Stomach (tissue), 4 donors: ENCODE measurements around the gene RPS6KA2.

Source experiments
- EP300 ChIP-seq: sonication (generic); formaldehyde crosslinking; IDR thresholded peaks from one replicate; pipeline ENCODE4 v1.6.1; 2017; ENCODE audit warnings: antibody characterized with exemption
- POLR2A ChIP-seq, 4 donors: fragments of 450-650 bp; IDR thresholded peaks; one replicate each; pipeline ENCODE4 v1.6.1; 2016; ENCODE audit warnings: antibody characterized with exemption in 4 of 4, control low read depth in 2 of 4, mild to moderate bottlenecking in 1 of 4, moderate library complexity in 1 of 4
- POLR2AphosphoS5 ChIP-seq, 3 donors: sonication (generic); formaldehyde crosslinking; IDR thresholded peaks; one replicate each; pipeline ENCODE4 v1.6.1; 2016; ENCODE audit warnings: antibody characterized with exemption in 3 of 3
- TF ChIP-seq, protein P1 (sequence below), 7 experiments: fragments of 450-650 bp in 4 of 7; fragments of 200-600 bp in 3 of 7; sonication (generic) in 3 of 7; IDR thresholded peaks; one replicate each; pipeline ENCODE4 v1.5.1; 2016 to 2019; ENCODE audit warnings: antibody characterized with exemption in 7 of 7, control low read depth in 2 of 7, mild to moderate bottlenecking in 1 of 7

DNA sequence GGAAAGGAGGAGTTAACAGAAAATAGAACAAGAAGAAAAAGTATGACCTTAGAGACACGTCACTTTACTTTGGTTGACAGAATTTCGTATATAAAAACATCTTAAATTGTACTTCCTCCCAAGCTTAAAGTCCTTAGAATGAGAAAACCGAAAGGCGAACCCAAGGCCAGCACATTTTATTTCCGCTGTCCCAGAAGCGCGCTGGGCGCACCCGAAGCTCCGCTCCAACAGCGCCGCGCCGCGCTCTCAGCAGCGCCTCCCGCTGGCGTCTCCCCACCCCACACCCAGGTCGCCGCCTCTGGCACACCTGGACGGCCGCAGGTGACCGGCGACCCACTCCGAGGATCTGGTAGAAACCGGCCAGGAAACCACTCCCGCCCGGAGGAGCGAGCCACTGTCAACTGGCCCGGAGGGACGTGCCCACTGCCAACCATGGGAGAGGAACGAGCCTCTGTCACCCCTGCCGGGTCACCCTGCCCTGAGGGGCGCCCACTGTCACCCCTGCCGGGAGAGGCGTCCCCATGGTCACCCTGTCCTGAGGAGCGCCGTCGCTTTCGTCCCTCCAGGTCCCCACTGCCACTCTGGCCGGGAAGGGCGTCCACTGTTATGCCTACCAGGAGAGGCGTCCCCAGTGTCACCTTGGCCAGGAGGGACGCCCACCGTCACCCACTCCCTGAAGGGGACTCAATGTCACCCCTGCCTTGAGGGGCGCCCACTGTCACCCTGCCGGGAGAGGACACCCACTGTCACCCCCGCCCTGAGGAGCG is 245.1 kb downstream of the RPS6KA2 start:
- TF ChIP-seq, protein P1, sequence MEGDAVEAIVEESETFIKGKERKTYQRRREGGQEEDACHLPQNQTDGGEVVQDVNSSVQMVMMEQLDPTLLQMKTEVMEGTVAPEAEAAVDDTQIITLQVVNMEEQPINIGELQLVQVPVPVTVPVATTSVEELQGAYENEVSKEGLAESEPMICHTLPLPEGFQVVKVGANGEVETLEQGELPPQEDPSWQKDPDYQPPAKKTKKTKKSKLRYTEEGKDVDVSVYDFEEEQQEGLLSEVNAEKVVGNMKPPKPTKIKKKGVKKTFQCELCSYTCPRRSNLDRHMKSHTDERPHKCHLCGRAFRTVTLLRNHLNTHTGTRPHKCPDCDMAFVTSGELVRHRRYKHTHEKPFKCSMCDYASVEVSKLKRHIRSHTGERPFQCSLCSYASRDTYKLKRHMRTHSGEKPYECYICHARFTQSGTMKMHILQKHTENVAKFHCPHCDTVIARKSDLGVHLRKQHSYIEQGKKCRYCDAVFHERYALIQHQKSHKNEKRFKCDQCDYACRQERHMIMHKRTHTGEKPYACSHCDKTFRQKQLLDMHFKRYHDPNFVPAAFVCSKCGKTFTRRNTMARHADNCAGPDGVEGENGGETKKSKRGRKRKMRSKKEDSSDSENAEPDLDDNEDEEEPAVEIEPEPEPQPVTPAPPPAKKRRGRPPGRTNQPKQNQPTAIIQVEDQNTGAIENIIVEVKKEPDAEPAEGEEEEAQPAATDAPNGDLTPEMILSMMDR (IDR thresholded peaks at IDR 0.05), result peak in 5 of 7 experiments; percentile 74 to 84 (median 81)
- TF ChIP-seq POLR2AphosphoS5 (IDR thresholded peaks at IDR 0.05) (peak; percentile 11 to 82 (median 51)), EP300 (no peak), POLR2A (IDR thresholded peaks at IDR 0.05) (no peak)
